ENCODE measurements around the gene ESF1. TPM values are rescaled to one million over a fixed set of nuclear protein-coding genes. Genes with fewer than 3 reads are reported as not detected.

ESF1 gene
- total and polyA plus RNA-seq, 2 experiments from 2014 or later: 20.5 to 71.7 TPM

DNA sequence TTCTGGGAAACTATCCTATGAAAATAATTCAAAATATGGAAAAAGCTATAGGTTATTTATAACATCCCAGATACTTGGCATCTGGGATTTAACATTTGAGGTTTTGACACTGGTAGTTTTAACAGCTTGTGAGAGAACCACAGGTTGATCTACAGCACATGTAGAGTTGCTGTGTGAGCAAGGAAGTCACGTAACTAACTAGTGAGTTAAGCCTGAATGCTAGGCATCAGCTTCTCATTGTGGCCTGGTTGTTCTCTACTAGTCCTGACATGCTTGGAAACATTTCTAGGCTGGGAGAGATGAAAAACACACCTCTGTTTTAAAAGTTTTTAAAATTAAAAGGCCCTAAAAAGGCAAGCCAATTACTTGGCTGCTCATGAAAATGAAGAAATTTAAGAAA lies 28.2 kb downstream of the ESF1 start:
- no peaks in the 10 kb centered on the region for H3K4me1 Mint-ChIP-seq
- H3K4me1 ChIP-seq (ENCODE audit: insufficient read depth): no peaks in the 10 kb centered on the region
- H3K9me2 ChIP-seq (ENCODE audit: insufficient read depth): no peaks in the 10 kb centered on the region
- no peak overlapping the region for H2AFZ ChIP-seq
- no peak overlapping the region for H3K27ac Mint-ChIP-seq
- peaks cover 39% of the 10 kb centered on the region for H3K36me3 Mint-ChIP-seq (ENCODE audit: low read depth)
- no peaks in the 10 kb centered on the region for H3K27me3 Mint-ChIP-seq (ENCODE audit: insufficient read depth, low read depth, poor library complexity)
- peaks cover 51% of the 10 kb centered on the region for H3K36me3 ChIP-seq (ENCODE audit: insufficient read depth)
- no peaks in the 10 kb centered on the region; the same call in 2 of the 3 replicates for H3K9me3 Mint-ChIP-seq
- ATAC-seq (no peak), DNase-seq (ENCODE audit: low spot score) (no peak)
- H3K27ac ChIP-seq (ENCODE audit: low read depth): no peak overlapping the region
- no peak overlapping the region for H3K4me2 ChIP-seq
- H3K4me3 Mint-ChIP-seq: no peak overlapping the region
- H3K79me2 ChIP-seq (replicated peaks; ENCODE audit: insufficient read depth): no peaks in the 10 kb centered on the region
- H3K27me3 ChIP-seq (ENCODE audit: insufficient read depth): no peaks in the 10 kb centered on the region
- H3F3A ChIP-seq (replicated peaks; ENCODE audit: low read depth): no peaks in the 10 kb centered on the region
- H4K20me1 ChIP-seq (replicated peaks; ENCODE audit: insufficient read depth): no peaks in the 10 kb centered on the region; the same call in 1 of the 2 replicates
- no peak overlapping the region for H3K4me3 ChIP-seq
- TF ChIP-seq EZH2 (IDR thresholded peaks at IDR 0.05; ENCODE audit: low read depth, unreplicated experiment) (no peak), ZNF331 (CRISPR knock-in tag; IDR thresholded peaks at IDR 0.05; ENCODE audit: low read depth) (no peak), JUNB (IDR thresholded peaks at IDR 0.05; ENCODE audit: unreplicated experiment) (no peak), CREB1 (CRISPR knock-in tag; IDR thresholded peaks at IDR 0.05; ENCODE audit: low read depth) (no peak), POLR2AphosphoS5 (IDR thresholded peaks at IDR 0.05; ENCODE audit: low read depth) (no peak), NANOG (IDR thresholded peaks at IDR 0.05; ENCODE audit: borderline replicate concordance) (no peak), STAT1 (IDR thresholded peaks at IDR 0.05; ENCODE audit: unreplicated experiment) (no peak), ZNF114 (CRISPR knock-in tag; IDR thresholded peaks at IDR 0.05) (no peak), EZH2phosphoT487 (IDR thresholded peaks at IDR 0.05; ENCODE audit: unreplicated experiment) (no peak)
- TF ChIP-seq, protein P1, sequence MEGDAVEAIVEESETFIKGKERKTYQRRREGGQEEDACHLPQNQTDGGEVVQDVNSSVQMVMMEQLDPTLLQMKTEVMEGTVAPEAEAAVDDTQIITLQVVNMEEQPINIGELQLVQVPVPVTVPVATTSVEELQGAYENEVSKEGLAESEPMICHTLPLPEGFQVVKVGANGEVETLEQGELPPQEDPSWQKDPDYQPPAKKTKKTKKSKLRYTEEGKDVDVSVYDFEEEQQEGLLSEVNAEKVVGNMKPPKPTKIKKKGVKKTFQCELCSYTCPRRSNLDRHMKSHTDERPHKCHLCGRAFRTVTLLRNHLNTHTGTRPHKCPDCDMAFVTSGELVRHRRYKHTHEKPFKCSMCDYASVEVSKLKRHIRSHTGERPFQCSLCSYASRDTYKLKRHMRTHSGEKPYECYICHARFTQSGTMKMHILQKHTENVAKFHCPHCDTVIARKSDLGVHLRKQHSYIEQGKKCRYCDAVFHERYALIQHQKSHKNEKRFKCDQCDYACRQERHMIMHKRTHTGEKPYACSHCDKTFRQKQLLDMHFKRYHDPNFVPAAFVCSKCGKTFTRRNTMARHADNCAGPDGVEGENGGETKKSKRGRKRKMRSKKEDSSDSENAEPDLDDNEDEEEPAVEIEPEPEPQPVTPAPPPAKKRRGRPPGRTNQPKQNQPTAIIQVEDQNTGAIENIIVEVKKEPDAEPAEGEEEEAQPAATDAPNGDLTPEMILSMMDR (conservative IDR thresholded peaks at IDR 0.05; ENCODE audit: low read depth in 2 of 2): no peak
- TF ChIP-seq, protein P2, sequence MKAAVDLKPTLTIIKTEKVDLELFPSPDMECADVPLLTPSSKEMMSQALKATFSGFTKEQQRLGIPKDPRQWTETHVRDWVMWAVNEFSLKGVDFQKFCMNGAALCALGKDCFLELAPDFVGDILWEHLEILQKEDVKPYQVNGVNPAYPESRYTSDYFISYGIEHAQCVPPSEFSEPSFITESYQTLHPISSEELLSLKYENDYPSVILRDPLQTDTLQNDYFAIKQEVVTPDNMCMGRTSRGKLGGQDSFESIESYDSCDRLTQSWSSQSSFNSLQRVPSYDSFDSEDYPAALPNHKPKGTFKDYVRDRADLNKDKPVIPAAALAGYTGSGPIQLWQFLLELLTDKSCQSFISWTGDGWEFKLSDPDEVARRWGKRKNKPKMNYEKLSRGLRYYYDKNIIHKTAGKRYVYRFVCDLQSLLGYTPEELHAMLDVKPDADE (IDR thresholded peaks at IDR 0.05): no peak
- TF ChIP-seq, protein P3, sequence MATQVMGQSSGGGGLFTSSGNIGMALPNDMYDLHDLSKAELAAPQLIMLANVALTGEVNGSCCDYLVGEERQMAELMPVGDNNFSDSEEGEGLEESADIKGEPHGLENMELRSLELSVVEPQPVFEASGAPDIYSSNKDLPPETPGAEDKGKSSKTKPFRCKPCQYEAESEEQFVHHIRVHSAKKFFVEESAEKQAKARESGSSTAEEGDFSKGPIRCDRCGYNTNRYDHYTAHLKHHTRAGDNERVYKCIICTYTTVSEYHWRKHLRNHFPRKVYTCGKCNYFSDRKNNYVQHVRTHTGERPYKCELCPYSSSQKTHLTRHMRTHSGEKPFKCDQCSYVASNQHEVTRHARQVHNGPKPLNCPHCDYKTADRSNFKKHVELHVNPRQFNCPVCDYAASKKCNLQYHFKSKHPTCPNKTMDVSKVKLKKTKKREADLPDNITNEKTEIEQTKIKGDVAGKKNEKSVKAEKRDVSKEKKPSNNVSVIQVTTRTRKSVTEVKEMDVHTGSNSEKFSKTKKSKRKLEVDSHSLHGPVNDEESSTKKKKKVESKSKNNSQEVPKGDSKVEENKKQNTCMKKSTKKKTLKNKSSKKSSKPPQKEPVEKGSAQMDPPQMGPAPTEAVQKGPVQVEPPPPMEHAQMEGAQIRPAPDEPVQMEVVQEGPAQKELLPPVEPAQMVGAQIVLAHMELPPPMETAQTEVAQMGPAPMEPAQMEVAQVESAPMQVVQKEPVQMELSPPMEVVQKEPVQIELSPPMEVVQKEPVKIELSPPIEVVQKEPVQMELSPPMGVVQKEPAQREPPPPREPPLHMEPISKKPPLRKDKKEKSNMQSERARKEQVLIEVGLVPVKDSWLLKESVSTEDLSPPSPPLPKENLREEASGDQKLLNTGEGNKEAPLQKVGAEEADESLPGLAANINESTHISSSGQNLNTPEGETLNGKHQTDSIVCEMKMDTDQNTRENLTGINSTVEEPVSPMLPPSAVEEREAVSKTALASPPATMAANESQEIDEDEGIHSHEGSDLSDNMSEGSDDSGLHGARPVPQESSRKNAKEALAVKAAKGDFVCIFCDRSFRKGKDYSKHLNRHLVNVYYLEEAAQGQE (IDR thresholded peaks at IDR 0.05; ENCODE audit: unreplicated experiment): no peak
- TF ChIP-seq, protein P4, sequence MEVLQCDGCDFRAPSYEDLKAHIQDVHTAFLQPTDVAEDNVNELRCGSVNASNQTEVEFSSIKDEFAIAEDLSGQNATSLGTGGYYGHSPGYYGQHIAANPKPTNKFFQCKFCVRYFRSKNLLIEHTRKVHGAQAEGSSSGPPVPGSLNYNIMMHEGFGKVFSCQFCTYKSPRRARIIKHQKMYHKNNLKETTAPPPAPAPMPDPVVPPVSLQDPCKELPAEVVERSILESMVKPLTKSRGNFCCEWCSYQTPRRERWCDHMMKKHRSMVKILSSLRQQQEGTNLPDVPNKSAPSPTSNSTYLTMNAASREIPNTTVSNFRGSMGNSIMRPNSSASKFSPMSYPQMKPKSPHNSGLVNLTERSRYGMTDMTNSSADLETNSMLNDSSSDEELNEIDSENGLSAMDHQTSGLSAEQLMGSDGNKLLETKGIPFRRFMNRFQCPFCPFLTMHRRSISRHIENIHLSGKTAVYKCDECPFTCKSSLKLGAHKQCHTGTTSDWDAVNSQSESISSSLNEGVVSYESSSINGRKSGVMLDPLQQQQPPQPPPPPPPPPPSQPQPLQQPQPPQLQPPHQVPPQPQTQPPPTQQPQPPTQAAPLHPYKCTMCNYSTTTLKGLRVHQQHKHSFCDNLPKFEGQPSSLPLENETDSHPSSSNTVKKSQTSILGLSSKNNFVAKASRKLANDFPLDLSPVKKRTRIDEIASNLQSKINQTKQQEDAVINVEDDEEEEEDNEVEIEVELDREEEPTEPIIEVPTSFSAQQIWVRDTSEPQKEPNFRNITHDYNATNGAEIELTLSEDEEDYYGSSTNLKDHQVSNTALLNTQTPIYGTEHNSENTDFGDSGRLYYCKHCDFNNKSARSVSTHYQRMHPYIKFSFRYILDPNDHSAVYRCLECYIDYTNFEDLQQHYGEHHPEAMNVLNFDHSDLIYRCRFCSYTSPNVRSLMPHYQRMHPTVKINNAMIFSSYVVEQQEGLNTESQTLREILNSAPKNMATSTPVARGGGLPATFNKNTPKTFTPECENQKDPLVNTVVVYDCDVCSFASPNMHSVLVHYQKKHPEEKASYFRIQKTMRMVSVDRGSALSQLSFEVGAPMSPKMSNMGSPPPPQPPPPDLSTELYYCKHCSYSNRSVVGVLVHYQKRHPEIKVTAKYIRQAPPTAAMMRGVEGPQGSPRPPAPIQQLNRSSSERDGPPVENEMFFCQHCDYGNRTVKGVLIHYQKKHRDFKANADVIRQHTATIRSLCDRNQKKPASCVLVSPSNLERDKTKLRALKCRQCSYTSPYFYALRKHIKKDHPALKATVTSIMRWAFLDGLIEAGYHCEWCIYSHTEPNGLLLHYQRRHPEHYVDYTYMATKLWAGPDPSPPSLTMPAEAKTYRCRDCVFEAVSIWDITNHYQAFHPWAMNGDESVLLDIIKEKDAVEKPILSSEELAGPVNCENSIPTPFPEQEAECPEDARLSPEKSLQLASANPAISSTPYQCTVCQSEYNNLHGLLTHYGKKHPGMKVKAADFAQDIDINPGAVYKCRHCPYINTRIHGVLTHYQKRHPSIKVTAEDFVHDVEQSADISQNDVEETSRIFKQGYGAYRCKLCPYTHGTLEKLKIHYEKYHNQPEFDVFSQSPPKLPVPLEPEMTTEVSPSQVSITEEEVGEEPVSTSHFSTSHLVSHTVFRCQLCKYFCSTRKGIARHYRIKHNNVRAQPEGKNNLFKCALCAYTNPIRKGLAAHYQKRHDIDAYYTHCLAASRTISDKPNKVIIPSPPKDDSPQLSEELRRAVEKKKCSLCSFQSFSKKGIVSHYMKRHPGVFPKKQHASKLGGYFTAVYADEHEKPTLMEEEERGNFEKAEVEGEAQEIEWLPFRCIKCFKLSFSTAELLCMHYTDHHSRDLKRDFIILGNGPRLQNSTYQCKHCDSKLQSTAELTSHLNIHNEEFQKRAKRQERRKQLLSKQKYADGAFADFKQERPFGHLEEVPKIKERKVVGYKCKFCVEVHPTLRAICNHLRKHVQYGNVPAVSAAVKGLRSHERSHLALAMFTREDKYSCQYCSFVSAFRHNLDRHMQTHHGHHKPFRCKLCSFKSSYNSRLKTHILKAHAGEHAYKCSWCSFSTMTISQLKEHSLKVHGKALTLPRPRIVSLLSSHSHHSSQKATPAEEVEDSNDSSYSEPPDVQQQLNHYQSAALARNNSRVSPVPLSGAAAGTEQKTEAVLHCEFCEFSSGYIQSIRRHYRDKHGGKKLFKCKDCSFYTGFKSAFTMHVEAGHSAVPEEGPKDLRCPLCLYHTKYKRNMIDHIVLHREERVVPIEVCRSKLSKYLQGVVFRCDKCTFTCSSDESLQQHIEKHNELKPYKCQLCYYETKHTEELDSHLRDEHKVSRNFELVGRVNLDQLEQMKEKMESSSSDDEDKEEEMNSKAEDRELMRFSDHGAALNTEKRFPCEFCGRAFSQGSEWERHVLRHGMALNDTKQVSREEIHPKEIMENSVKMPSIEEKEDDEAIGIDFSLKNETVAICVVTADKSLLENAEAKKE (CRISPR knock-in tag; IDR thresholded peaks at IDR 0.05): no peak
